ENCODE data around the gene ROCK2. TPM values are rescaled to one million over a fixed set of nuclear protein-coding genes. Genes with fewer than 3 reads are reported as not detected.
A peak's percentile ranks its signal among the peaks of the same experiment; 100 is the strongest.

Gene ROCK2
- 21.3 to 25.9 TPM (median 22.4 TPM) in 3 replicates for total RNA-seq (2021)
- Bru-seq, nascent RNA = percentile 79 among the genes with signal in this experiment
- long read RNA-seq, experiment 1, full-length matches to known transcripts = 71 of 119 reads
- long read RNA-seq, experiment 1, partial matches to known transcripts = 27 of 119 reads
- long read RNA-seq, experiment 1, other reads (novel, unspliced or antisense) = 21 of 119 reads
- long read RNA-seq, experiment 2, partial matches to known transcripts = 6 of 23 reads
- long read RNA-seq, experiment 2, other reads (novel, unspliced or antisense) = 17 of 23 reads
- long read RNA-seq, experiment 3, partial matches to known transcripts = 1 of 1 reads
- long read RNA-seq, experiment 3, other reads (novel, unspliced or antisense) = 0 of 1 reads

DNA sequence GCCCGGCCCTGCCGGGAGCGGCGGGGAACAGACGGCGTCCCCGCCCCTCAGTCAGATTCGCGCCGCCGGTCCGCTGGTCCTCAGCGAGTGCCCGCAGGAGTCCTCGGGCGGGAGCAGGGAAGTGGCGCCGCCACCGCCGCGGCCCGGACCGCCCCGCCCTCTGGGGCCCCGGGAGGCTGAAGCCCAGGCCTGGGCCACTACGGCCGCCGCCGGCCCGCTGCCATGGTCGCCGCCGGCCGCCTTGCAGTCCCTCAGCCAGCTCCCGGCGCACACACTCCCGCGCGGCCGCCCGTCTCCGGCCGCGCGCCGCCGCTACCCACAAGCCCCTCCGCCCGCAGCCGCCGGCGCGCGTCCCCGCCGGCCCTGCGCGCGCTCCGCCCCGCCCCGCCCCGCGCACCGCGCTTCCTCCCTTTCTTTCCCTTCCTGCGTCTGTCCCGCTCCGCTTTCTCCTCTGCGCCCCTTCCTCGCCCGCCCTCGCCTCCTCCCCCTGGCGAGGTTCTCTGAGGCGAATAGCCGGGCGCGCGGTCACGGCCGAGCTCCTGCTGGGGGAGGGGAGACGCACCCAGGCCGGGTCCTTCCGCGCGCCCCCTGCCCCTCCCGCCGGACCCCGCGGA lies at the start of gene ROCK2:
ROCK2 (minus strand) TSS at position 295 of the 614 bp plus-strand sequence. CDS start 500 bp downstream, outside the sequence.
- peak; percentile 82 for ATAC-seq
- Mint-ChIP-seq H3K27ac (peak within 1 kb of the TSS; percentile 97), H3K27me3 (ENCODE audit: low read depth) (peaks cover 4% of the 10 kb centered on the region; the same call in 1 of the 2 replicates), H3K9me3 (no peaks in the 10 kb centered on the region), H3K36me3 (no peaks in the 10 kb centered on the region), H3K4me1 (peaks cover 35% of the 10 kb centered on the region), H3K4me3 (peak within 1 kb of the TSS; percentile 96)
- peak; percentile 86 for DNase-seq (ENCODE audit: low spot score)
- CTCF ChIA-PET = interaction anchor here (1.0 to 2.1 kb wide), 8 partner anchors 9 to 212 kb away, joined by 3 to 14 read pairs (median 6); a partner anchor contains a TSS
- POLR2A ChIA-PET = interaction anchor here (1.1 to 2.1 kb wide), 5 partner anchors 24 to 211 kb away, joined by 3 to 10 read pairs (median 6); partner anchors contain the start of gene SLC66A3
- TF ChIP-seq FOXP1 (CRISPR knock-in tag; IDR thresholded peaks at IDR 0.05; ENCODE audit: borderline replicate concordance) (peak; percentile 34; the same call in 1 of the 2 replicates), CREB1 (CRISPR knock-in tag; IDR thresholded peaks at IDR 0.05) (no peak), TP53 (CRISPR knock-in tag; IDR thresholded peaks at IDR 0.05) (0 out of 2 replicates have a peak, but pooled peaks have one; percentile 66)
- TF ChIP-seq, protein P1, sequence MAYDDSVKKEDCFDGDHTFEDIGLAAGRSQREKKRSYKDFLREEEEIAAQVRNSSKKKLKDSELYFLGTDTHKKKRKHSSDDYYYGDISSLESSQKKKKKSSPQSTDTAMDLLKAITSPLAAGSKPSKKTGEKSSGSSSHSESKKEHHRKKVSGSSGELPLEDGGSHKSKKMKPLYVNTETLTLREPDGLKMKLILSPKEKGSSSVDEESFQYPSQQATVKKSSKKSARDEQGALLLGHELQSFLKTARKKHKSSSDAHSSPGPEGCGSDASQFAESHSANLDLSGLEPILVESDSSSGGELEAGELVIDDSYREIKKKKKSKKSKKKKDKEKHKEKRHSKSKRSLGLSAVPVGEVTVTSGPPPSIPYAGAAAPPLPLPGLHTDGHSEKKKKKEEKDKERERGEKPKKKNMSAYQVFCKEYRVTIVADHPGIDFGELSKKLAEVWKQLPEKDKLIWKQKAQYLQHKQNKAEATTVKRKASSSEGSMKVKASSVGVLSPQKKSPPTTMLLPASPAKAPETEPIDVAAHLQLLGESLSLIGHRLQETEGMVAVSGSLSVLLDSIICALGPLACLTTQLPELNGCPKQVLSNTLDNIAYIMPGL (CRISPR knock-in tag; IDR thresholded peaks at IDR 0.05) = 0 out of 2 replicates have a peak, but pooled peaks have one; percentile 18
- TF ChIP-seq, protein P2, sequence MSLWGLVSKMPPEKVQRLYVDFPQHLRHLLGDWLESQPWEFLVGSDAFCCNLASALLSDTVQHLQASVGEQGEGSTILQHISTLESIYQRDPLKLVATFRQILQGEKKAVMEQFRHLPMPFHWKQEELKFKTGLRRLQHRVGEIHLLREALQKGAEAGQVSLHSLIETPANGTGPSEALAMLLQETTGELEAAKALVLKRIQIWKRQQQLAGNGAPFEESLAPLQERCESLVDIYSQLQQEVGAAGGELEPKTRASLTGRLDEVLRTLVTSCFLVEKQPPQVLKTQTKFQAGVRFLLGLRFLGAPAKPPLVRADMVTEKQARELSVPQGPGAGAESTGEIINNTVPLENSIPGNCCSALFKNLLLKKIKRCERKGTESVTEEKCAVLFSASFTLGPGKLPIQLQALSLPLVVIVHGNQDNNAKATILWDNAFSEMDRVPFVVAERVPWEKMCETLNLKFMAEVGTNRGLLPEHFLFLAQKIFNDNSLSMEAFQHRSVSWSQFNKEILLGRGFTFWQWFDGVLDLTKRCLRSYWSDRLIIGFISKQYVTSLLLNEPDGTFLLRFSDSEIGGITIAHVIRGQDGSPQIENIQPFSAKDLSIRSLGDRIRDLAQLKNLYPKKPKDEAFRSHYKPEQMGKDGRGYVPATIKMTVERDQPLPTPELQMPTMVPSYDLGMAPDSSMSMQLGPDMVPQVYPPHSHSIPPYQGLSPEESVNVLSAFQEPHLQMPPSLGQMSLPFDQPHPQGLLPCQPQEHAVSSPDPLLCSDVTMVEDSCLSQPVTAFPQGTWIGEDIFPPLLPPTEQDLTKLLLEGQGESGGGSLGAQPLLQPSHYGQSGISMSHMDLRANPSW (CRISPR knock-in tag; conservative IDR thresholded peaks at IDR 0.05; ENCODE audit: low read depth) = 0 out of 2 replicates have a peak, but pooled peaks have one; percentile 40
- TF ChIP-seq, protein P3, sequence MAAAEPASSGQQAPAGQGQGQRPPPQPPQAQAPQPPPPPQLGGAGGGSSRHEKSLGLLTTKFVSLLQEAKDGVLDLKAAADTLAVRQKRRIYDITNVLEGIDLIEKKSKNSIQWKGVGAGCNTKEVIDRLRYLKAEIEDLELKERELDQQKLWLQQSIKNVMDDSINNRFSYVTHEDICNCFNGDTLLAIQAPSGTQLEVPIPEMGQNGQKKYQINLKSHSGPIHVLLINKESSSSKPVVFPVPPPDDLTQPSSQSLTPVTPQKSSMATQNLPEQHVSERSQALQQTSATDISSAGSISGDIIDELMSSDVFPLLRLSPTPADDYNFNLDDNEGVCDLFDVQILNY (CRISPR knock-in tag; IDR thresholded peaks at IDR 0.05) = peak; percentile 80
- TF ChIP-seq, protein P4, sequence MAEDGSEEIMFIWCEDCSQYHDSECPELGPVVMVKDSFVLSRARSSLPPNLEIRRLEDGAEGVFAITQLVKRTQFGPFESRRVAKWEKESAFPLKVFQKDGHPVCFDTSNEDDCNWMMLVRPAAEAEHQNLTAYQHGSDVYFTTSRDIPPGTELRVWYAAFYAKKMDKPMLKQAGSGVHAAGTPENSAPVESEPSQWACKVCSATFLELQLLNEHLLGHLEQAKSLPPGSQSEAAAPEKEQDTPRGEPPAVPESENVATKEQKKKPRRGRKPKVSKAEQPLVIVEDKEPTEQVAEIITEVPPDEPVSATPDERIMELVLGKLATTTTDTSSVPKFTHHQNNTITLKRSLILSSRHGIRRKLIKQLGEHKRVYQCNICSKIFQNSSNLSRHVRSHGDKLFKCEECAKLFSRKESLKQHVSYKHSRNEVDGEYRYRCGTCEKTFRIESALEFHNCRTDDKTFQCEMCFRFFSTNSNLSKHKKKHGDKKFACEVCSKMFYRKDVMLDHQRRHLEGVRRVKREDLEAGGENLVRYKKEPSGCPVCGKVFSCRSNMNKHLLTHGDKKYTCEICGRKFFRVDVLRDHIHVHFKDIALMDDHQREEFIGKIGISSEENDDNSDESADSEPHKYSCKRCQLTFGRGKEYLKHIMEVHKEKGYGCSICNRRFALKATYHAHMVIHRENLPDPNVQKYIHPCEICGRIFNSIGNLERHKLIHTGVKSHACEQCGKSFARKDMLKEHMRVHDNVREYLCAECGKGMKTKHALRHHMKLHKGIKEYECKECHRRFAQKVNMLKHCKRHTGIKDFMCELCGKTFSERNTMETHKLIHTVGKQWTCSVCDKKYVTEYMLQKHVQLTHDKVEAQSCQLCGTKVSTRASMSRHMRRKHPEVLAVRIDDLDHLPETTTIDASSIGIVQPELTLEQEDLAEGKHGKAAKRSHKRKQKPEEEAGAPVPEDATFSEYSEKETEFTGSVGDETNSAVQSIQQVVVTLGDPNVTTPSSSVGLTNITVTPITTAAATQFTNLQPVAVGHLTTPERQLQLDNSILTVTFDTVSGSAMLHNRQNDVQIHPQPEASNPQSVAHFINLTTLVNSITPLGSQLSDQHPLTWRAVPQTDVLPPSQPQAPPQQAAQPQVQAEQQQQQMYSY (CRISPR knock-in tag; IDR thresholded peaks at IDR 0.05) = no peak

DNA sequence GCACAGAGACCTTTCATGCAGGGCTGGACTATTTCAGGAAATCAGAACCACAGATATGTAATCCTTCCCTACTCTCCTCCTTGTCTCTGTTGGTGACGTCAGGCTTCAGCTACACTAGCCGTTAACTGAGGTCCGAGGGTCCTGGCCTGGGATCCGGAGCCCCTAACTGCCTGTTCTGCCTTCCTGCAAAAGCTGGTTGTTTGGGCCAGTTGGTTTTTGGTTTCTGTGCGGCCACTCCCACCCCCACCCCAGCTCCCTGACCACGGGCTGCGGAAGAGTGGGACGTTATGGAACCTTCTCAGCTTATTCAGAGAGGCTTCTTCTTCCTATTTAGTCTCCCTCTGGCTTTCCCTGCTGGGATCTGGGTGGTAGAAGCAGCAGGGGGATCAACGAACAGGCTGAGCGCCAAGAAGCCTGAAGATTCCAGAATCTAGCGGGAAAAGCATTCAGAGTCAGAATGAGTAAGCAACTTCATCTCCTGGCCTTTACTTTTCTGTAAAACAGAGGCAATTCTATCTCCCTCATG lies 49.3 kb upstream of the ROCK2 start:
- no peak for TF ChIP-seq ZNF396 (CRISPR knock-in tag; IDR thresholded peaks at IDR 0.05; ENCODE audit: borderline replicate concordance)
- TF ChIP-seq ZNF423 (CRISPR knock-in tag; IDR thresholded peaks at IDR 0.05) = peak; percentile 57
- Mint-ChIP-seq H3K9me3 (no peaks in the 10 kb centered on the region), H3K27me3 (ENCODE audit: low read depth) (no peaks in the 10 kb centered on the region), H3K36me3 (no peaks in the 10 kb centered on the region), H3K4me1 (peaks cover 37% of the 10 kb centered on the region), H3K4me3 (no peak overlapping the region), H3K27ac (peak overlapping the region; percentile 4; the same call in 1 of the 2 replicates)
- DNase-seq (ENCODE audit: low spot score) (no peak), ATAC-seq (no peak)
- CTCF ChIA-PET = interaction anchor here (0.8 to 1.1 kb wide), 2 partner anchors 18 to 189 kb away, joined by 4 to 5 read pairs; no protein-coding TSS in a partner anchor
- POLR2A ChIA-PET = no interaction called here

Data from WTC11 (cell line).